Left ventricle myocardium inferior (tissue), 1 donor: ENCODE measurements around the gene CTNNA2. TPM values are rescaled to one million over a fixed set of nuclear protein-coding genes. Genes with fewer than 3 reads are reported as not detected.

Source experiments
- DNase-seq: peaks from one replicate; pipeline ENCODE4 v3.0.0-alpha.2; 2020
- H3K27ac ChIP-seq: fragments of 200-600 bp; replicated peaks from 2 replicates; pipeline ENCODE4 v1.8.0; 2021
- H3K27me3 ChIP-seq: fragments of 200-600 bp; 2 replicates; pipeline ENCODE4 v1.8.0; 2021; ENCODE audit warnings: low read depth
- H3K36me3 ChIP-seq: fragments of 200-600 bp; 2 replicates; pipeline ENCODE4 v1.8.0; 2021
- H3K4me1 ChIP-seq: fragments of 200-600 bp; 2 replicates; pipeline ENCODE4 v1.8.0; 2021
- H3K4me3 ChIP-seq: fragments of 200-600 bp; 2 replicates; pipeline ENCODE4 v1.8.0; 2021; ENCODE audit warnings: mild to moderate bottlenecking, moderate library complexity
- H3K9me3 ChIP-seq: fragments of 200-600 bp; replicated peaks from 2 replicates; pipeline ENCODE4 v1.8.0; 2021
- intact Hi-C: fragments of 100-400 bp; cut with micrococcal nuclease; formaldehyde crosslinking; loops from one replicate; pipeline ENCODE4 v1.11.0; 2022
- total RNA-seq: library from RNA; stranded (reverse); fragmentation: NEBNext Ultra II Directional; extraction: Animal tissue kit (Norgen Biotek cat#: 25700); gene quantifications from one replicate; pipeline ENCODE4 v1.2.1, GENCODE V29; 2021
- TF ChIP-seq, protein P1 (sequence below): fragments of 200-600 bp; IDR thresholded peaks from 2 replicates; pipeline ENCODE4 v1.8.0; 2021; ENCODE audit warnings: antibody characterized with exemption, mild to moderate bottlenecking, borderline replicate concordance
- donor health status: DM: no; HTN: yes; CAD: no; lungs with severe emphysema.

Gene CTNNA2
- total RNA-seq, 1 donor from 2014 or later: not detected

DNA sequence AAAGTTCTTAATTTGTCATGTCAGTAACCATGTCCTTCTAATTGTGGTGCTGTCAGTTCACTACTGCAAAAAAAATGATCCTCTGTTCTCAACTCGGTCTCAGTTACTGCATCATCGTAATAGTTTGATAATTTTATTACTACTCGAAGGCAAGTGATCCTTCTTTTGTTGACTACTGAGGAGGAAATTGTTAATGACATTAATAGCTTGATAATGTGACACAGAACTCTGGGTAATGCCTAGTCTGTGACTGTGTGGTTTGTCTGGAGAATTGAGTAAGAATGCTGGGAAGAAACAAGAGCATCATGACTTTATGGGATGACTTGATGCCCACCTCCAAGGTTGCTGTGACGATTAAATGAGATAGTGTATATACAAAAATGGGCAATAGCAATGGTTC lies 524.5 kb downstream of the CTNNA2 start:
- TF ChIP-seq, protein P1, sequence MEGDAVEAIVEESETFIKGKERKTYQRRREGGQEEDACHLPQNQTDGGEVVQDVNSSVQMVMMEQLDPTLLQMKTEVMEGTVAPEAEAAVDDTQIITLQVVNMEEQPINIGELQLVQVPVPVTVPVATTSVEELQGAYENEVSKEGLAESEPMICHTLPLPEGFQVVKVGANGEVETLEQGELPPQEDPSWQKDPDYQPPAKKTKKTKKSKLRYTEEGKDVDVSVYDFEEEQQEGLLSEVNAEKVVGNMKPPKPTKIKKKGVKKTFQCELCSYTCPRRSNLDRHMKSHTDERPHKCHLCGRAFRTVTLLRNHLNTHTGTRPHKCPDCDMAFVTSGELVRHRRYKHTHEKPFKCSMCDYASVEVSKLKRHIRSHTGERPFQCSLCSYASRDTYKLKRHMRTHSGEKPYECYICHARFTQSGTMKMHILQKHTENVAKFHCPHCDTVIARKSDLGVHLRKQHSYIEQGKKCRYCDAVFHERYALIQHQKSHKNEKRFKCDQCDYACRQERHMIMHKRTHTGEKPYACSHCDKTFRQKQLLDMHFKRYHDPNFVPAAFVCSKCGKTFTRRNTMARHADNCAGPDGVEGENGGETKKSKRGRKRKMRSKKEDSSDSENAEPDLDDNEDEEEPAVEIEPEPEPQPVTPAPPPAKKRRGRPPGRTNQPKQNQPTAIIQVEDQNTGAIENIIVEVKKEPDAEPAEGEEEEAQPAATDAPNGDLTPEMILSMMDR: no peak
- H3K4me3 ChIP-seq: no peak overlapping the region
- intact Hi-C loops: no loop called here
- no peaks in the 10 kb centered on the region for H3K36me3 ChIP-seq
- no peak overlapping the region for H3K27ac ChIP-seq
- H3K27me3 ChIP-seq: peaks cover 52% of the 10 kb centered on the region
- H3K4me1 ChIP-seq: no peaks in the 10 kb centered on the region
- DNase-seq: no peak
- no peaks in the 10 kb centered on the region for H3K9me3 ChIP-seq

DNA sequence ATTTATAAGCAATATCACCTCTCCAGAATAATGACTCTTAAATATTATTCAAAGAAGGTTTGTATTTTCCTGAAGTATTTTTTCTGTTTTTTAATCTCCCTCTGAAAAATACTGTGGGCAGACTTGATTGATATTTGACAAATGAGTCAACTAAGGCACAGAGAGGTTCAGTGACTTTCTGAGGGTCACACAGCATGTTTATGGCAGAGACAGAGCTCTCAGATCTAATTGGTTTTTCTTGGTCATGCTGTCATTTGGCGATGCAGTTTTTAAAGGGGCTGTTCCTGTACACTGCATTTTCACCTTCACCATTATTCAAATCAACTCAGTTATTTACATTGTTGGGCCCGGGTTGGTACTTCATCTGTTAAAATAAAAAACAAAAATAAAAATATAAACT lies 527.4 kb downstream of the CTNNA2 start:
- no peak for DNase-seq
- TF ChIP-seq, protein P1: no peak
- Histone ChIP-seq H3K27me3 (peaks cover 51% of the 10 kb centered on the region), H3K36me3 (no peaks in the 10 kb centered on the region), H3K4me3 (no peak overlapping the region), H3K4me1 (no peaks in the 10 kb centered on the region), H3K27ac (no peak overlapping the region), H3K9me3 (no peaks in the 10 kb centered on the region)
- intact Hi-C loops: no loop called here

DNA sequence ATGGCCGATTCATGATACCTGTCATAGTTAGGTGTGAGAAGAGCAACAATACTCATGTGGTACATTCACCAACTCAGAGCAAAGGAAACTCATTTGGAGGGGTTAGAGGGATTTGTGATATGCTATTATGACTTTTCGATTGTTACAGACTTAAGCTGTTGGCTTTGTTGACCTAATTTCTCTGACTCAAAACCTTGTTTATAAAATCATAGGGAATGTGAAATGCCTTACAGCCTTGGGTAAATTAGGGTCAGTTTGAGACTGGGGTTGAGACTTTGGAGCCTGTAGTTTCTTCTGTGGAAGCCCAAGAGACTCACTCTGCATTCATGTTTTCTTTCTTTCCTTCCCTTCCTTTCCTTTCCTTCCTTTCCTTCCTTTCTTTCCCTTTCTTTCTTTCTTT lies 529.8 kb downstream of the CTNNA2 start:
- intact Hi-C loops: no loop called here
- TF ChIP-seq, protein P1: no peak
- DNase-seq: no peak
- H3K36me3 ChIP-seq: no peaks in the 10 kb centered on the region
- H3K27ac ChIP-seq: no peak overlapping the region
- peaks cover 49% of the 10 kb centered on the region for H3K27me3 ChIP-seq
- no peak overlapping the region for H3K4me3 ChIP-seq
- H3K4me1 ChIP-seq: no peaks in the 10 kb centered on the region
- no peaks in the 10 kb centered on the region for H3K9me3 ChIP-seq

DNA sequence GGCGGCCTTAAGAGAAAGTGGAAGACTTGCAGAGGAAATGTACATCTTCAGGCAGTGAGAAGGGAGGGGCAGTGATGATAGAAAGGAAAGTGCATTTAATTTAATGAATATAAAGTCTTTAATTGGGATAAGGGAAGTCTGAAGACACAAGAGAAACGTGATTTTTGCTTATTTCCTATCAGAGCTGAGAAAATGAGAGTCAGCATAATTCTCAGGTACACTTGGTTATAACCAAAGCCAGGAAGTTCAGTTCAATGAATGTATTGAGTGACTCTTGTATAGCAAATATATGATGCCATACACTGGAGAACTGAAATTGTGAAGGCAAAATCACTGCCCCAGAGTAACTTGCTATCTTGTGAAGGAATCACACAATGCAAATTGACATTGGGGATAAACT lies 535.4 kb downstream of the CTNNA2 start:
- TF ChIP-seq, protein P1: no peak
- H3K36me3 ChIP-seq: no peaks in the 10 kb centered on the region
- no peak overlapping the region for H3K4me3 ChIP-seq
- no peak overlapping the region for H3K27ac ChIP-seq
- peaks cover 30% of the 10 kb centered on the region for H3K27me3 ChIP-seq
- intact Hi-C loops: no loop called here
- DNase-seq: no peak
- no peaks in the 10 kb centered on the region for H3K9me3 ChIP-seq
- no peaks in the 10 kb centered on the region for H3K4me1 ChIP-seq

DNA sequence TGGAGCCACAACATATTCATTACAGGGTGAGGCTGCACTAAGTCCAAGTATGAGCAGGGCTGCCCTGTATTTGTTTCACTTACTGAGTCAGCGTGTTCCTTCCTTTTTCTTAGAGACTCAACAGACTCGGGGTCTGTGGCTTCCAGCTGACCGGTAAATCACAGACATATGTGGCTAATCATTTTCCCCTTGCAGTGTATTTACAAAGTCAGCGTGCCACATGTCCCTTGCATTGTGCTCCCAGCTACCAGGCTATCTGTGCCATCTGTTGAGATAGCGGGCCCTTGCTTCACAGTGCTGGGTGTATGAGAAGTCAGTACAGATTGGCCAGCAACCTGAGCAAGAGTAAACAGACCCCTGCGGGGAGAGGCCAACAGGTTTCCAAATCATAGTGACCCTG lies 537.4 kb downstream of the CTNNA2 start:
- H3K9me3 ChIP-seq: no peaks in the 10 kb centered on the region

More for the DNA sequence above, 537.4 kb downstream of the CTNNA2 start:
- Histone ChIP-seq H3K27me3 (peaks cover 29% of the 10 kb centered on the region), H3K4me3 (no peak overlapping the region), H3K27ac (no peak overlapping the region), H3K4me1 (no peaks in the 10 kb centered on the region), H3K36me3 (no peaks in the 10 kb centered on the region)
- TF ChIP-seq, protein P1: no peak
- no peak for DNase-seq
- intact Hi-C loops: no loop called here
